Right lung (tissue), 5 donors: ENCODE measurements around the gene AP1B1. TPM values are rescaled to one million over a fixed set of nuclear protein-coding genes. Genes with fewer than 3 reads are reported as not detected.
"Not testable (repeated sequence)": the region's sequence is repeated elsewhere in the genome, so short reads cannot be mapped to it uniquely, and the experiment has no call there.

Experiments used
- DNase-seq, 2 donors: peaks; one replicate each; pipeline ENCODE4 v3.0.0-alpha.2; 2013
- polyA plus RNA-seq, 5 donors: library from polyadenylated mRNA; unstranded; fragments of 120-200 nt; gene quantifications; one replicate each; pipeline versions ENCODE4 v1.2.1 to v1.2.3, GENCODE V29; 2013; ENCODE audit warnings: inconsistent platforms in 1 of 5, low replicate concordance in 1 of 5; ENCODE audit not compliant: insufficient read length in 5 of 5, insufficient read depth in 1 of 5

Gene AP1B1
- polyA plus RNA-seq, 5 donors, result 27.6 to 39.1 (median 33.7) TPM

DNA sequence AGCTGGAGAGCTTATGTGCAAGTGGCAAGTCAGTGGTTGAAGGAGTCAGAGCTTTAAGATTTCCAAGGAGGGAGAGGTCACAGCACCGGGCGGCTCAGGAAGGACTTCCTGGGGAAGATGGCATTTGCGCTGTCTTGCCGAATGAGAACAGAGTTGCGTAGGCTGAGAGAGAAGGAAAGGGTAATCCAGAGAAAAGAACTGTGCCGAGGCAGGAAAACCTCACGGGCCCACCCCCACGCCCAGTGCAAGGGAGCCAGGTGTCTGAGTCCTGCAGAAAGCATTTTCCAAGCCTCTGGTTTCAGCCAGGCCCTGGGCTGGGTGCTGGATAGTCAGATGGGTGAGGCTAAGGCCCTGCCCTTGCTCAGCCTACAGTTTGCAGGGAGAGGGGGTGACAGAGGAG is 3.2 kb upstream of the AP1B1 start:
- no peak for DNase-seq

- no peak for DNase-seq
Observed at GRCh38 chr22:29390270-29390669, 1.9 kb upstream of the AP1B1 start.

- no peak for DNase-seq
Observed at GRCh38 chr22:29388759-29389090, 355 bp upstream of the AP1B1 start.

DNA sequence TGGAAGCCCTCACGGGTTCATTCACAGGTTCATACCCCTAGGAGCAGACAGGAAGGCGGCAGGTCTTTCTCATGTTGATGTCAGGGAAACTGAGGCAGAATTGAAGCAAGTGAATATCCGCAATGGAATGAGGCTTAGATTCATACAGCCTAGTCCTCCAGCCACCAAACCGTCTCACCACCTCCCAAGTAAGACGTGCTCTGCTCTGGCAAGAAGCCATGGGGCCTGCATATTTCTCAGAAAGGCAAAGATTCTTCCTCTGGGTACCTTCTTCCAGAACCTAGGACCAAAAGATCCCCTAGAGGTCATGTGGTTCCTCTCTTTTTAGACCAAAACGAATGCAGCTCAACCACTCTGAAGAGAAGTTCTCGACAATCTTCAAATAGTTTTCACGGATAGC is 1.7 kb downstream of the AP1B1 start:
- no peak for DNase-seq

- DNase-seq, result no peak
Observed at GRCh38 chr22:29385748-29386147, 2.6 kb downstream of the AP1B1 start.

- no peak for DNase-seq
Observed at GRCh38 chr22:29385151-29385704, 3.1 kb downstream of the AP1B1 start.

GRCh38 chr22:29383740-29384139 is 4.6 kb downstream of the AP1B1 start:
- DNase-seq, result no peak

- no peak for DNase-seq
Observed at GRCh38 chr22:29382580-29383302, 5.6 kb downstream of the AP1B1 start.

GRCh38 chr22:29380856-29381255 is 7.5 kb downstream of the AP1B1 start:
- no peak for DNase-seq

DNA sequence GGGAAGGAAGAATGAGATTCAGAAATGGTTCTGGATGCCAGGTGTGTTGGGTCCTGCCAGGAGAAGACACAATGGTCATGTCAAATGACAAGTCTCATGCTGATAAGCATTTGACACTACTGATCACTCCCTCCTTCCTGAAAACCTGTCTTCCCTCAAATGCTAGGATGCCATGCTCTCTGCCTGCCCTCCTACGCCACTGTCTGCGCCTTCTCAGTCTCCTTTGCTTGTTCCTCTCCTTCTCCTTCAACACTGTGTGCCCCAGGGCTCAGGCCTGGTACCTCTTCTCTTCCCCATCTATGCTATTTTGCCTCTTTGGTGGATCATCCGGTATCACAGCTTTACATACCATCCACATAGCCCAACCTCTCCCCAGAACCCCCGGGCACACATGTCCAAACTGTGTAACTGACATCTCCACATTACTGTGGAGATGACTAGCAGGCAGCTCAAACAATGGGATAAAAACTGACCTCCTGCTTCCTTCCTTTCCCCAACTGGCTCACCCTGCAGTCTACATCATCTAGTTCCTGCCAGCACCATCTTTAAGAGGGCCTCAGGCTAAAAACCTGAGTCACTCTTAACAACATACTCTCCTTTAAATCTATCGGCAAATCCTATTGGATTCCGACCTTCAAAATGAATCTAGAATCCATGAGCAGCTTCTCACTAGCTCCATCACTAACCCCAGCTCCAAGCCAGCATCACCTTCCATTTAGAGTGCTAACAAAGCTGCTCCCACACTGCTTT is 8.2 kb downstream of the AP1B1 start:
- DNase-seq, result no peak

DNA sequence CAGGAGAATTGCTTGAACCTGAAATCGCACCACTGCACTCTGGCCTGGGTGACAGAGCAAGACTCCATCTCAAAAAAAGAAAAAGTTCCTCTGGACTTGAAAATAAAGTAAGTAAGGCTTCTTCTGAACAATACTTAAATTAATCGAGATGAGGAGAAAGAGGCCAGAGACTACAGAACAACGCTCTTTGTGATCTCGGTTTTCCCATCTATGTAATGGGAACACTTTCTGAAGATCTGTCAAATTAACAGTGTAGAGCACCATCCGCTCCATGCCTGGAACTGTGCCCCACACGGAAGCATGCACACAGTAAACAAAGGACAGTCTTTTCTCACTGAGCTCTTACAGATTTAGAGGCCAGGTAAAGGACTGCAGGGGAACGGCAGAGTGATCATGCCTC is 9.1 kb downstream of the AP1B1 start:
- no peak for DNase-seq

DNA sequence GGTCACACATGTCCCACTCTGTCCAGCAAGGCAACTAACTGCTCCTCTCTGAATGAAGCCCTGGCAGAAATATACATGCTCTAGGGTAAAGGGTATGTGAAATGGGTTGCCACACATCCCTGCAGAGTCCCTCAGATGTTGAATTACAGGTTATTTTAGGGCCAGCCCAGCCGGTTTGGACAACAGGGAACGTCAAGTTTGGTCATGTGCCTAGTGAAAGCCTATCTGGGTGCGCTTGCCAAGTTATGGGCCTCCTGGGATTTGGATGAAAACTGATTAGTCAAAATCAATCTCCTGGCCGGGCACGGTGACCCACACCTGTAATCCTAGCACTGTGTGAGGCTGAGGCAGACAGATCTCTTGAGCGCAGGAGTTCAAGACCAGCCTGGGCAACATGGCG is 10.4 kb downstream of the AP1B1 start:
- DNase-seq, result no peak

- not testable (repeated sequence) for DNase-seq
Observed at GRCh38 chr22:29376705-29377104, 11.7 kb downstream of the AP1B1 start.

DNA sequence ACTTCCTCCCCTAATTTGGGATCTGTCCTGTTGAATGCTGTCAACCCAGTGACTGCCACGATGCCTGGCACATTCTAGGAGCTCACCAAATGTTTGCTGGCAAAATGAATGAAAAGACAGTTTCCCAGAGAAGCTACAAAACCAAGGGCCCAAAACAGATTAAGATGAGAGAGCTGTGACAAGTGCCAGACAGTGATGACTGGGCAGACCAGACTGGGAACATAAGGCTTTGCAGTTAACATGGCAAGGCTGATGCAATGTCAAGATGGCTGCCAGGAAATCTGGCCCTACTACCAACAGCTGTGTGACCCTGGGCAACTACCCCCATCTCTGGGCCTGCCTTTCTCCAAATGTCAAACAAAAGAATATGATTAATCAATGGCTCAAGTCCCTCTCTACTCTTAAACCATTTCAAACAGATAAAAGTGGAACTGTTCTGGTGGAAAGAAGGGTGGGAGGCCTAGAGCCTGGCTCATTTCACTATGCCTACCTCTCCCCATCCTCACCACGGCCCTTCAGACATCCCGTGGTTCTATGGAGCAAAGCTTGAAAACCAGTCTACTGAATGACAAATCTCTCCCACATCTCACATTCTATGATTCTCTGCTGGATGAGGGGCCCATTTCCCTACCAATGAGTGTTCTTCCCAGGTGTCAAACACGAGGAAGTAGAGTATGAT is 12.8 kb downstream of the AP1B1 start:
- DNase-seq, result no peak

GRCh38 chr22:29374806-29375205 is 13.6 kb downstream of the AP1B1 start:
- DNase-seq, result not testable (repeated sequence)

DNA sequence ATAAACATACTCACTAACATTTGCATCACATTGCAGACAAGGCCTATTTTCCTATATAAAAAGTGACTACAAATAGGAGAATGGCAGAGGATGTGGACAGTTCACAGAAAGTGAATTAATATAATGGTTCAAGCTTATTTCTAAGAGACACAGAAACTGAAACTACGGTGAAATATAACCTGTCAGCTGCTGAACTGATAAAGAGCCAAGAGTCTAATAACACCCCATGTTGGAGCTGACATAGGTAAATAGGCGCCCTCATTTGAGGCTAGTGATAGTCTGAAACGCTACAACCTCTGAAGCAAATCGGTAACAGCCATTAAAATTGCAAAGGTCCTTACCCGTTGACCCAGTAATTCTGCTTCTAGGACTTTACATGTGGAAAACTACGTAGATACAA is 14.0 kb downstream of the AP1B1 start:
- DNase-seq, result no peak

- DNase-seq, result no peak
Observed at GRCh38 chr22:29370537-29370936, 17.8 kb downstream of the AP1B1 start.

DNA sequence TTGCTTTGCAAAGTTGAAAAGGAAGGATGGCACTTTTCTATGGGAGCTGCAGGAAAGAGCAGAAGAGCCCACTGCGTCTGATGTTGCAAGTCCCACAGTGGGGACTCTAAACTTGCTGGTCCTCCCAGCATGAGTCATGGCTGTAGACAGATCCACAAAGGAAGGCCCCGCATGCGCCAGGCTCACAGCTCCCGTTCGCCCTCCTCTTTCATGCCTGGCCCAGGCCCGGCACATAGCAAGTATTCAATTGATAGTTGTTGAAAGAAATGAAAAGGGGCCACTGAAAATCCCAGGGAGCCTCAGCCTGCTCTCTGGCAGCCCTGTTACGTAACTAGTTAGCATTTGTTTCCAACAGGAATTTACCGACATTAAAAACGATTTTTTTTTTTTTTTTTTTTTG is 18.9 kb downstream of the AP1B1 start:
- DNase-seq, result no peak

DNA sequence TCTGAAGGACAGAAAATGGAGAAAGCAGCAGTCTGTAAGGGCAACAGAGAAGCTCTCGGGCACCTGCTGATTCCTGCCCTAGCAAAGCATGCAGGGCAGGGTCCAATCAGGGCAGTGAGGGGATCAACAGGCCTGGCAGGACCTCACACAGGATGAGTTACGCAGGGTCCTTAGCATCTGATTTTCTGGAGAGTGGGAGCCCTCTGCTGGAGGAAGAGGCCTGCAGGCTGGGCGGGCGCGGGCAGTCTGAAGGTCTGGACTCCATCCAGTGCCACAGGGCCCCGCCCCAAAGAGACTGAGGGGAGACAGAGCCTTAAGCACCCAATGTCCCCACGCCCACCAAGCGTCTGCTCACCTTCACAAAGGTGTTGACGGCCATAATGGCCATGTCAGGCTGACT is 28.9 kb downstream of the AP1B1 start:
- no peak for DNase-seq

DNA sequence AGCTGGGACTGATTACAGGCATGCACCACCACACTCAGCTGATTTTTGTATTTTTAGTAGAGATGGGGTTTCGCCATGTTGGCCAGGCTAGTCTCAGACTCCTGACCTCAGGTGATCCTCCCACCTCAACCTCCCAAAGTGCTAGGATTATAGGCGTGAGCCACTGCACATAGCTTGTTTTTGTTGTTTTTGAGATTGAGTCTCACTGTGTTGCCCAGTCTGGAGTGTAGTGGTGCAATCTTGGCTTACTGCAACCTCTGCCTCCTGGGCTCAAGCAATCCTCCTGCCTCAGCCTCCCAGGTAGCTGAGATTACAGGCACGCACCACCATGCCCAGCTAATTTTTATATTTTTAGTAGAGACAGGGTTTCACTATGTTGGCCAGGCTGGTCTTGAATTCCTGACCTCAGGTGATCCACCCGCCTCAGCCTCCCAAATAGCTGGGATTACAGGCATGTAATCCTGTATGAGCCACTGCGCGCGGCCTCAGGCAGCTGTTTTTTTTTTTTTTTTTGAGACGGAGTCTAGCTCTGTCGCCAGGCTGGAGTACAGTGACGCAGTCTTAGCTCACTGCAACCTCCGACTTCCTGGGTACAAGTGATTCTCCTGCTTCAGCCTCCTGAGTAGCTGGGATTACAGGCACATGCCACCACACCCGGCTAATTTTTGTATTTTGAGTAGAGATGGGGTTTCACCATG is 31.0 kb downstream of the AP1B1 start:
- not testable (repeated sequence) for DNase-seq

GRCh38 chr22:29353860-29354259 is 34.5 kb downstream of the AP1B1 start:
- no peak for DNase-seq

- DNase-seq, result no peak
Observed at GRCh38 chr22:29353286-29353685, 35.1 kb downstream of the AP1B1 start.
